GM19467 (cell line): Measurements from ENCODE around the gene PCMTD2.
"Not testable (repeated sequence)": the region's sequence is repeated elsewhere in the genome, so short reads cannot be mapped to it uniquely, and the experiment has no call there.

Source experiments
- ATAC-seq: cut with Tn5 transposase; IDR thresholded peaks from one replicate; pipeline ENCODE4 v1.9.1; 2021; ENCODE audit warnings: mild to moderate bottlenecking, moderate library complexity; ENCODE audit not compliant: unreplicated experiment

Gene PCMTD2

GRCh38 chr20:64223526-64224067 lies 32.0 kb upstream of the PCMTD2 start:
- no peak for ATAC-seq

- no peak for ATAC-seq
Measured at GRCh38 chr20:64224351-64225170, 31.0 kb upstream of the PCMTD2 start.

- ATAC-seq, result no peak
Measured at GRCh38 chr20:64225171-64225595, 30.4 kb upstream of the PCMTD2 start.

- no peak for ATAC-seq
Measured at GRCh38 chr20:64225828-64226598, 29.5 kb upstream of the PCMTD2 start.

GRCh38 chr20:64226686-64227580 lies 28.6 kb upstream of the PCMTD2 start:
- ATAC-seq, result no peak

GRCh38 chr20:64228086-64228653 lies 27.4 kb upstream of the PCMTD2 start:
- no peak for ATAC-seq

GRCh38 chr20:64228751-64229506 lies 26.6 kb upstream of the PCMTD2 start:
- no peak for ATAC-seq

GRCh38 chr20:64229507-64230061 lies 26.0 kb upstream of the PCMTD2 start:
- ATAC-seq, result no peak

- no peak for ATAC-seq
Measured at GRCh38 chr20:64230461-64231145, 24.9 kb upstream of the PCMTD2 start.

GRCh38 chr20:64231621-64232550 lies 23.7 kb upstream of the PCMTD2 start:
- no peak for ATAC-seq

- no peak for ATAC-seq
Measured at GRCh38 chr20:64232794-64233193, 22.8 kb upstream of the PCMTD2 start.

GRCh38 chr20:64233725-64234124 lies 21.8 kb upstream of the PCMTD2 start:
- ATAC-seq, result no peak

- ATAC-seq, result no peak
Measured at GRCh38 chr20:64234291-64234791, 21.2 kb upstream of the PCMTD2 start.

GRCh38 chr20:64234921-64235565 lies 20.5 kb upstream of the PCMTD2 start:
- not testable (repeated sequence) for ATAC-seq

GRCh38 chr20:64236137-64237088 lies 19.1 kb upstream of the PCMTD2 start:
- ATAC-seq, result no peak

- ATAC-seq, result no peak
Measured at GRCh38 chr20:64237316-64237715, 18.2 kb upstream of the PCMTD2 start.
